HepG2 (cell line): ENCODE data around the gene R3HDM4. TPM values are rescaled to one million over a fixed set of nuclear protein-coding genes. Genes with fewer than 3 reads are reported as not detected.

Source experiments
- BORCS8-MEF2B ChIP-seq: sonication (generic); formaldehyde crosslinking; IDR thresholded peaks from 2 replicates; pipeline ENCODE4 v1.8.0; 2022; ENCODE audit warnings: mild to moderate bottlenecking, missing genetic modification reagents
- BRF2 ChIP-seq: sonication (generic); formaldehyde crosslinking; IDR thresholded peaks from 2 replicates; pipeline ENCODE4 v1.8.1; 2022; ENCODE audit warnings: mild to moderate bottlenecking, missing genetic modification reagents
- CREB3 ChIP-seq: sonication (generic); formaldehyde crosslinking; IDR thresholded peaks from 2 replicates; pipeline ENCODE4 v1.5.0; 2020; ENCODE audit warnings: missing genetic modification reagents
- ELF1 ChIP-seq: sonication (generic); formaldehyde crosslinking; IDR thresholded peaks from 2 replicates; pipeline ENCODE4 v1.4.0; 2020; ENCODE audit warnings: missing genetic modification reagents
- MEF2D ChIP-seq: sonication (generic); formaldehyde crosslinking; IDR thresholded peaks from 2 replicates; pipeline ENCODE4 v1.5.1; 2020; ENCODE audit warnings: mild to moderate bottlenecking, missing genetic modification reagents
- REST ChIP-seq, 2 experiments: IDR thresholded peaks; 2 replicates each; pipeline ENCODE4 v1.6.1; 2011 to 2012; ENCODE audit warnings: low read length in 2 of 2, borderline replicate concordance in 1 of 2, low read depth in 1 of 2, mild to moderate bottlenecking in 1 of 2, moderate library complexity in 1 of 2
- RFXAP ChIP-seq: sonication (generic); formaldehyde crosslinking; IDR thresholded peaks from 2 replicates; pipeline ENCODE4 v1.4.0; 2020; ENCODE audit warnings: missing genetic modification reagents, borderline replicate concordance
- SKIL ChIP-seq: sonication (generic); formaldehyde crosslinking; IDR thresholded peaks from 2 replicates; pipeline ENCODE4 v1.8.0; 2022; ENCODE audit warnings: missing genetic modification reagents, mild to moderate bottlenecking, moderate library complexity, borderline replicate concordance
- SMARCC2 ChIP-seq: fragments of 450-650 bp; IDR thresholded peaks from 2 replicates; pipeline ENCODE4 v1.6.1; 2017; ENCODE audit warnings: antibody characterized with exemption, mild to moderate bottlenecking
- SNRNP70 ChIP-seq: fragments of 200-400 bp; formaldehyde crosslinking; IDR thresholded peaks from 2 replicates; pipeline ENCODE4 v1.6.1; 2017; ENCODE audit warnings: mild to moderate bottlenecking, low read depth, low read length, moderate library complexity
- U2AF1 ChIP-seq: fragments of 200-400 bp; formaldehyde crosslinking; optimal IDR thresholded peaks from 2 replicates; pipeline ENCODE3; 2017; ENCODE audit warnings: mild to moderate bottlenecking, low read depth, low read length
- ZNF280B ChIP-seq: sonication (generic); formaldehyde crosslinking; IDR thresholded peaks from 2 replicates; pipeline ENCODE4 v1.5.0; 2020; ENCODE audit warnings: missing genetic modification reagents, mild to moderate bottlenecking, borderline replicate concordance
- ZNF441 ChIP-seq: sonication (generic); formaldehyde crosslinking; IDR thresholded peaks from 2 replicates; pipeline ENCODE4 v1.7.0; 2021; ENCODE audit warnings: missing genetic modification reagents, borderline replicate concordance
- ZNF546 ChIP-seq: sonication (generic); formaldehyde crosslinking; conservative IDR thresholded peaks from 2 replicates; pipeline ENCODE4 v1.8.1; 2023; ENCODE audit warnings: mild to moderate bottlenecking, missing genetic modification reagents
- ZNF605 ChIP-seq: sonication (generic); formaldehyde crosslinking; IDR thresholded peaks from 2 replicates; pipeline ENCODE4 v1.8.0; 2022; ENCODE audit warnings: mild to moderate bottlenecking, missing genetic modification reagents
- ZNF761 ChIP-seq: sonication (generic); formaldehyde crosslinking; conservative IDR thresholded peaks from 2 replicates; pipeline ENCODE4 v1.4.0; 2020; ENCODE audit warnings: mild to moderate bottlenecking, missing genetic modification reagents
- polyA plus RNA-seq, 8 experiments: library from polyadenylated mRNA; depleted of rRNA in 3 of 8; stranded (reverse) in 7 of 8; unstranded in 1 of 8; fragments of >200 nt; fragmentation: Illumina TruSeq in 4 of 8; extraction: Trizol in 4 of 8; gene quantifications; 2 replicates each; pipeline versions ENCODE4 v1.2.1 to v1.2.3, GENCODE V29; 2011 to 2016; ENCODE audit warnings: low read depth in 4 of 8, missing spikeins in 1 of 8, mixed read lengths in 1 of 8; ENCODE audit not compliant: insufficient read depth in 1 of 8
- total RNA-seq, 5 experiments: library from RNA; depleted of rRNA; stranded (reverse); fragments of >200 nt; fragmentation: Illumina TruSeq; extraction: Trizol; gene quantifications; 2 replicates each; pipeline ENCODE4 v1.2.3, GENCODE V29; 2016; ENCODE audit warnings: low read depth in 1 of 5

Gene R3HDM4
- total and polyA plus RNA-seq, 2 of the 13 experiments (the other 11 are each of a cell fraction or from before 2014, with no cell fraction given): 26.2 to 26.9 TPM

- TF ChIP-seq CREB3 (peak; percentile 92), ZNF441 (peak; percentile 14; the same call in 1 of the 2 replicates), RFXAP (CRISPR knock-in tag) (peak; percentile 82), SKIL (peak; percentile 30; the same call in 1 of the 2 replicates), BORCS8-MEF2B (peak; percentile 87; the same call in 1 of the 2 replicates), ELF1 (CRISPR knock-in tag) (no peak; the same call in 1 of the 2 replicates), SMARCC2 (no peak), BRF2 (CRISPR knock-in tag) (peak; percentile 78; the same call in 1 of the 2 replicates), ZNF280B (CRISPR knock-in tag) (no peak), ZNF761 (CRISPR knock-in tag) (no peak), ZNF605 (CRISPR knock-in tag) (peak; percentile 83), SNRNP70 (no peak), REST (IDR thresholded peaks at IDR 0.05; ENCODE audit: borderline replicate concordance in 1 of 2, low read depth in 1 of 2, low read length in 2 of 2) (no peak), U2AF1 (no peak), ZNF546 (CRISPR knock-in tag) (no peak), MEF2D (CRISPR knock-in tag) (no peak)
Measured at GRCh38 chr19:917323-918151, 4.5 kb upstream of the R3HDM4 start, which contains the start of gene KISS1R (continued).
